Dendritic cell treated with granulocyte-macrophage colony-stimulating factor and Interleukin-4, amounts not matched to agents 40 ng/mL and 50 ng/mL, for 4 days (primary cell): ENCODE measurements around the gene ZCCHC7.

Experiments used
- H3K27ac Mint-ChIP-seq: one replicate; pipeline ENCODE4 v1.8.0; 2022; ENCODE audit warnings: mild to moderate bottlenecking, mixed read lengths
- H3K27me3 Mint-ChIP-seq: one replicate; pipeline ENCODE4 v1.8.0; 2022; ENCODE audit warnings: mild to moderate bottlenecking, mixed read lengths
- H3K36me3 Mint-ChIP-seq: one replicate; pipeline ENCODE4 v1.8.0; 2022; ENCODE audit warnings: low read depth, mixed read lengths
- H3K4me1 Mint-ChIP-seq: one replicate; pipeline ENCODE4 v1.8.0; 2022; ENCODE audit warnings: low read depth, mixed read lengths
- H3K4me3 Mint-ChIP-seq: one replicate; pipeline ENCODE4 v1.8.0; 2022; ENCODE audit warnings: mild to moderate bottlenecking, moderate library complexity, mixed read lengths
- H3K9me3 Mint-ChIP-seq: one replicate; pipeline ENCODE4 v1.8.0; 2022; ENCODE audit warnings: mixed read lengths
- intact Hi-C: fragments of 100-400 bp; cut with micrococcal nuclease; formaldehyde crosslinking; loops from one replicate; pipeline ENCODE4 v1.15.0; 2022

ZCCHC7 gene

DNA sequence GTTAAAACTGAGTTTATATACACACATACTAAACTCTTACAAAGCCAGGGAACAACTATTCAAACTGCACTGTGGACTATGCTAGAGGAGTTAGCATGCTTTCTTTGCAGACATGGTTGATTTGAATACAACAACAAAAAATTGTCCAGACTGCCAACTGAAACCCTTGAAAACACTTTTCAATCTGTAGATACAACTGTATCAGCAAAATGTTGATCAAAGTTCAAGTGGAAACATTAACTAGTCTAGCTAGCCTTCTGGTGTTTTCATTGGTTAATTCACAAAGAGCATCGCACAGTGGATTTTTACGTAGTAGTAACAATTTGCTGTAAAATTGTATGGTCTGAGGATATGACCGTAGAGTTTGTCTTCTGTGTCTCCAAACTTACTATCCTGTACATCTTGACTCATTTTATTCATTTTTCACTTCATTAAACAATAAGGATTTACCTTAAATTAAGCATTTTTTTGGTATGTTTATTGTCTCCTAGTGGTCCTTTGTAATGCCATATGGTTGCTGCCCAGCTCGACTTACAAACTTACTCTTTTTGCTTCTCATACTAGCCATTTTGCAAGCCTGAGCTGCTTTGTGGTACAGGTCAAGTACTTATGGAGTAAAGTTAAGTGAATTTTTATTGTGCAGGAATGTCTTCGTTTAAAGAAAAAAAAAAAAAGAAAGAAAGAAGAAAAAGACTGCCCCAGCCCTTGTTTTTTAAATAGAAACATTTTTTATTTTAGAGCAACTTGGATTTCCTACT is 123.4 kb downstream of the ZCCHC7 start:
- intact Hi-C loops, result no loop called here
- Mint-ChIP-seq H3K9me3 (no peaks in the 10 kb centered on the region), H3K4me3 (no peak overlapping the region), H3K36me3 (peaks cover 1% of the 10 kb centered on the region), H3K27ac (no peak overlapping the region), H3K27me3 (no peaks in the 10 kb centered on the region), H3K4me1 (peaks cover 5% of the 10 kb centered on the region)

DNA sequence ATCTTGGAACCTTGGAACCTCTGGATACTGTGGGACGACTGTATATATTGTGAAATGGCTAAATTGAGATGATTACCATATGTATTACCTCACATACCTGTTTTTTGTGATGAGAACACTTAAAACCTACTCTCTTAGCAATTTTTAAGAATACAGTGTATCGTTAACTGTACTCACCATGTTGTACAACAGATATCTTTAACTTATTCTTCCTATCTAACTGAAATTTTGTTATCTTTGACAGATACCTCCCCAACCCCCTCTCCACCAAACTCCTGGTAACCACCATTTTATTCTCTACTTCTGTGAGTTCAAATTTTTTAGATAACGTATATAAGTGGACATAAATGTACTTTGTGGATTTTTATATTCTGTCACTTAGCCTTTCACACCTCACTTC is 126.5 kb downstream of the ZCCHC7 start:
- Mint-ChIP-seq H3K27me3 (no peaks in the 10 kb centered on the region), H3K4me1 (peaks cover 13% of the 10 kb centered on the region), H3K36me3 (peaks cover 28% of the 10 kb centered on the region), H3K4me3 (no peak overlapping the region), H3K27ac (no peak overlapping the region), H3K9me3 (no peaks in the 10 kb centered on the region)
- intact Hi-C loops, result no loop called here

DNA sequence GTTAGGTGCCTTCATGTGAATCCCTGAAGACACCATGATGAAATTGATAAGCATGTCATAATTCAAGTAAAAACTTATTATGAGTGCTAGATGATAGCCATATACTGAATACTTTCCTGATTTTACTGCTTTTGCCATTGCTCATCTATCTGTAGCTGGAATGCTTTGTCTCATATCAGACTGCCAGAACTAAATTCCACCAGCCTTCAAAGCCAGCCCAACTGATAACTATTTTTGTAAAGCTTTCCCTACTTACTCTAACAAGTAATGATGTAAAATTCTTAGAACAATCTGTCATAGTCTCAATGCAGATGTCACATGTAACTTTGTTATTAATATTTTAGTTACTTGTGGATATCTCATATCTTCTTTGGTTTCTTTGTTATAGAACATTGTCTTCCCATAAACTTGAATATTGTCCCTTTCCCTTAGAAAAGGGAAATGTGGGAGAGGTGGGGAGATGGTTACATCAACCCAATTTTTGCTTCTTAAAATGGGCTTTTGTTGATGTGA is 128.3 kb downstream of the ZCCHC7 start:
- Mint-ChIP-seq H3K4me1 (peaks cover 12% of the 10 kb centered on the region), H3K4me3 (no peak overlapping the region), H3K9me3 (no peaks in the 10 kb centered on the region), H3K27me3 (no peaks in the 10 kb centered on the region), H3K36me3 (peaks cover 40% of the 10 kb centered on the region), H3K27ac (no peak overlapping the region)
- intact Hi-C loops, result no loop called here

DNA sequence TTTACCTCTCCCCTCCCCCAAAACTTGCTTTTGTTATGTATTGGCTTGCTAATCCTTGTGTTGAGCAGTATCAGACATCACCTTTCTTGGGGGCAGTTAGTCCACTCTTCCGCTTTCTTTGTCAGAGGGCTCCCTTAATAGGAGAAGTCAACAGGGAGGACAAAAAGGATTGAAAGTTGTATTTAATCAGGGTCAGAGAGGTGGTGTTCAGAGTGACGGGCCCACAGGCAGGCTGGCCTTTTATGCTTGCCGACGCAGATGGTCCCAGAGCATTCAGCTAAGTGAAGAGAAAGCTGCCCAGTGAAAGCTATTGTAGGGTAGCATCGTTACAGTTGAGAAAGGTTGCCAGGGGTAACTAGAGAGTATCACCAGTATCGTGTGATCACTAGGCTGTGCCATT is 131.1 kb downstream of the ZCCHC7 start:
- Mint-ChIP-seq H3K4me3 (no peak overlapping the region), H3K36me3 (peaks cover 45% of the 10 kb centered on the region), H3K27ac (no peak overlapping the region), H3K27me3 (no peaks in the 10 kb centered on the region), H3K9me3 (no peaks in the 10 kb centered on the region), H3K4me1 (peaks cover 12% of the 10 kb centered on the region)
- intact Hi-C loops, result no loop called here

DNA sequence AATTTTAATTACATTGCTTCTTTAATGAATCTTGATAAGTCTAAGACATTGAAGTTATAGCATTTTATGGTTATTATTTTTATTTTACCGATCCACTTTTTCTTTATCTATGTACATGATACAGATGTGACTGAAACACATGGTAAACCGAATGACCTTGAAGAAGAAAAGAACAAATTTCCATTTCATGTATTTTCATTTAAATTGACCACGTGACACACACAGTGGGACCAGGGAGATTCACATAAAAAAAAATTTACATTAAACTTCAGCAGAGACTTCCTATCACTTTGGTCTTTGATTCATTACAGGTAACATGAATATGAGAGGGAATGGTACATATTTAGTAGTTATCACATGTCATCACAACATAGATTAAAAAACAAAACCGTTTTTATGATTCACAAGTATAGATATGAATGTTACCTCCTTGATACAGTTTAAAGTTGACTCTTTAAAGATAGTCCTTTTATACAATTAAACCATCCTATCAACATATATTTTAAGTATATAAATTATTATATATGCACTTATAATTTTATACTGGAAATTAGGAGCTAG is 133.1 kb downstream of the ZCCHC7 start:
- Mint-ChIP-seq H3K4me1 (peaks cover 12% of the 10 kb centered on the region), H3K27me3 (no peaks in the 10 kb centered on the region), H3K4me3 (no peak overlapping the region), H3K9me3 (no peaks in the 10 kb centered on the region), H3K36me3 (peaks cover 45% of the 10 kb centered on the region), H3K27ac (no peak overlapping the region)
- intact Hi-C loops, result no loop called here

DNA sequence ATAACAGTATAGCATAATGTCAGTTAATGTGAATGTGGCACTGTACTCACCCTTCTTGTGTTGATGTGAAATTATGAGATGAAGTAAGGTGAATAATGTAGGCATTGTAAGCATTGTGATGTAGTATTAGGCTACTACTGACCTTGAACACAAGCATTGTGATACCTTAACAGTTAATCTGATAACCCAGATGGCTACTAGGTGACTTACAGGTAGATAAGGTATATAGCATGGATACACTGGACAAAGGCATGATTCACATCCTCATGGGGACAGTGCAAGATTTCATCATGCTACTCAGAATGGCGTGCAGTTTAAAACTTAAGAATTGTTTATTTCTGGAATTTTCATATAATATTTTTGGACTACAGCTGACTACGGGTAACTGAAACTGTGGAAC is 134.8 kb downstream of the ZCCHC7 start:
- intact Hi-C loops, result no loop called here
- peaks cover 30% of the 10 kb centered on the region for H3K36me3 Mint-ChIP-seq
- no peaks in the 10 kb centered on the region for H3K9me3 Mint-ChIP-seq
- no peaks in the 10 kb centered on the region for H3K27me3 Mint-ChIP-seq
- no peak overlapping the region for H3K27ac Mint-ChIP-seq
- H3K4me1 Mint-ChIP-seq, result peaks cover 7% of the 10 kb centered on the region
- no peak overlapping the region for H3K4me3 Mint-ChIP-seq

DNA sequence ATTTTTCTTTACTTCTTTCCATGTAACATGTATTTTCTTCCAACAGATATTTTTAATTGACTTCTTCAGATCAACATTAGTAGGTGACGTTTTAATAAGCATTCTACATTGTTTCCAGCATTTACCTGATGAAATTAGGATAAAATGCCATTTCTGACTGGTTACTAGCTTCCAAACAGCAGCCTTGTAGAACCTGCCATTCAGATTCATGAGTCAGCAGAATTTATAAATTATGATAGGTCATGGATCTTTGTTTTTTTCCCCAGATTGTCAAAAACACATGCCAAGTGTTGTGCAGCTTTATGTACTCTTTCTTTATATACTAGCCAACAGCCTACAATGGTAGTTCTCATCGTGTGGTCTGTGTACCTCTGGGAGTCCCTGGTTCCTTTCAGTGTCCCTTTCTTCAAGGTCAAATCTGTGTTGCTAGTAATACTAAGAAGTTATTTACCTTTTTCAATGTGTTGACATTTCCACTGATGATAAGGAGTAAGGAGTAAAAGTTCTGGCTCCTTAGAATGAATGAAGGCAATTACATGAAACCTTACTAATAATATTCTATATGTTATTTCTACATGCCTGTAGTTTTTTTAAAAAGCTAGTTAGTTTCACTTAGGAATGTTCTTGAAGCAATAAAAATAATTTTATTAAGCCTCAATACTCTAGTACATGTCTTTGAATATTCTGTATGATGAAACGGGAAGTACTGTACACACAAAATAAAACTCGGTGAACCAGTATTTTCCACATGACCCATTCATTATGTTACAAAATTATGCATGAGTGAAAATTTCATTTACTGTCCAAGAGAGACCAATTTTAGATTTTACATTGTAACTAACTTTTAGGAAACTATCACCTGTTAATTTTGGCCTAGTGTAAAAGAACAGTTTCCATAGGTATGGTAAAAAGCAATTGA is 135.8 kb downstream of the ZCCHC7 start:
- H3K36me3 Mint-ChIP-seq, result peaks cover 29% of the 10 kb centered on the region
- H3K4me1 Mint-ChIP-seq, result peaks cover 10% of the 10 kb centered on the region
- no peak overlapping the region for H3K27ac Mint-ChIP-seq
- H3K4me3 Mint-ChIP-seq, result no peak overlapping the region
- intact Hi-C loops, result no loop called here
- H3K9me3 Mint-ChIP-seq, result no peaks in the 10 kb centered on the region
- H3K27me3 Mint-ChIP-seq, result no peaks in the 10 kb centered on the region

DNA sequence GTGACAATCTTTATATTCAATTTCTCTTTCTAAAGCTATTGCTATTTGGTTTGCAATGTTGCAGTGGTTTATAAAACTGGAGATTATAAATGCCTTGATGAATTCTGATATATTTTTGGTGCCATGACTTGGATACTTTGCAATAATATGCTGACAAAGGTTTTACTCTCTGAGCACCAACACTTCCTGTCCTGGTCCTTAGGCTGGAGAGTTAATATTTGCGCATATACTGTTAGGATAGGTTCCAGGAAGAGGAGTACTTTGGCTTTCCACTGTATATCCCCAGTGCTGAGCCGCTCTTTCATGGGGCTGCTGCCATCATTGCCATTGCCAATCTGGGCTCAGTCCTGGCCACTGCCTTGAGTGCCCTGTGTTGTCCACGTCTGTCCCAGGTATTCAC is 139.6 kb downstream of the ZCCHC7 start:
- Mint-ChIP-seq H3K9me3 (no peaks in the 10 kb centered on the region), H3K36me3 (peaks cover 16% of the 10 kb centered on the region), H3K4me1 (peaks cover 14% of the 10 kb centered on the region), H3K27me3 (no peaks in the 10 kb centered on the region), H3K4me3 (no peak overlapping the region), H3K27ac (no peak overlapping the region)
- intact Hi-C loops, result no loop called here

DNA sequence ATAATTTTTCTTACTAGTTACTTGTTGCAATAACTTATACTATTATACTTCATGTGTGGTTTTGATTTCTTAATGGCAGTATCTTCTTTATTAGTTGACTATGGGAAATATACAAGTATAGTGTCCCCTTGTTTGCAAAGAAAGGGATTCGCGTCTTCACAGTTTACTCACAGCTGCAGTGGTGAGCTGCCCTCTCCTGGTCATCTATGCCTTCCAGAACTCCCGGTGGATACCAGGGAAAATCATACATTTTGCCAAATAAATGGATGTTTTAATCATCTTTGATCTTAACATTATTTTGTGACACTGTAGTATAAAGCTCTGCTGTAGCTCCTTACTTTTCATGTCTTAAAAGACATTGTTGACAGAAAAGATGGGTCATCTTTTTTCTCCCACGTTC is 142.0 kb downstream of the ZCCHC7 start:
- no peak overlapping the region for H3K4me3 Mint-ChIP-seq
- peaks cover 20% of the 10 kb centered on the region for H3K4me1 Mint-ChIP-seq
- intact Hi-C loops, result no loop called here
- H3K27me3 Mint-ChIP-seq, result no peaks in the 10 kb centered on the region
- H3K27ac Mint-ChIP-seq, result no peak overlapping the region
- H3K9me3 Mint-ChIP-seq, result no peaks in the 10 kb centered on the region
- peaks cover 17% of the 10 kb centered on the region for H3K36me3 Mint-ChIP-seq

DNA sequence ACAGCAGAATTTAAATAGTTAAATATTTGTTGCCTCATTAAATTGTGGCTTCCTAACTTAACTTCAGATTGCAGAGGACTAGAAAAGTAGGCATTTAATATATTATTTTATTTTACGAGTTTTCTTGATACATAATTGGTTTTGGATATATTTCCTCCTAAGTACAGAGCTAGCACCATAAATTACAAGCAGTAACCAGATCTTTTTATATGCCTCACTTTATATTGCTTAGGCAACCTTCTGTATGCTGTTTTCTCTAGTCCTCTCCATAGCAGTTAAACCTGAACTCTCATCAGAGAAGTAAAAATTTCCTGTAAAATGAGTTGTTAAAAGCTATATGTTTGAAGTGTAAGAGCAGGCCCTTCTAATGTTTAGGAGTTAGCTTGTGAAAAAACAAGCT is 144.2 kb downstream of the ZCCHC7 start:
- intact Hi-C loops, result no loop called here
- Mint-ChIP-seq H3K27me3 (no peaks in the 10 kb centered on the region), H3K36me3 (peaks cover 22% of the 10 kb centered on the region), H3K4me3 (no peak overlapping the region), H3K4me1 (peaks cover 25% of the 10 kb centered on the region), H3K27ac (no peak overlapping the region), H3K9me3 (no peaks in the 10 kb centered on the region)

DNA sequence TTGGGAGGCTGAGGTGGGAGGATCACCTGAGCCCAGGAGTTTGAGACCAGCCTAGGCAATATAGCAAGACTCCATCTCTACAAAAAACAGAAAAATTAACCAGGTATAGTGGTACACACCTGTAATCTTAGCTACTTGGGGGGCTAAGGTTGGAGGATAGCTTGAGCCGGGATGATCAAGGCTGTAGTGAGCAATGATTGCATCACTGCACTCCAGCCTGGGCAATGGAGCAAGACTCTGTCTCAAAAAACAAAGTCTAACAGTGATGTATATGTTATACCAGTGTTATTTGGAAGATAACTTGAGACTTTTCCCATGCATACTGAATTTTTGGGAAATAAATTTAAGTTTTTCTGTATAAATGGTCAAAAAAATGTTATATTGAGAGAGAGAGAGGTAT is 146.3 kb downstream of the ZCCHC7 start:
- Mint-ChIP-seq H3K27me3 (no peaks in the 10 kb centered on the region), H3K27ac (no peak overlapping the region), H3K4me1 (peaks cover 11% of the 10 kb centered on the region), H3K36me3 (peaks cover 11% of the 10 kb centered on the region), H3K4me3 (no peak overlapping the region), H3K9me3 (no peaks in the 10 kb centered on the region)
- intact Hi-C loops, result no loop called here

DNA sequence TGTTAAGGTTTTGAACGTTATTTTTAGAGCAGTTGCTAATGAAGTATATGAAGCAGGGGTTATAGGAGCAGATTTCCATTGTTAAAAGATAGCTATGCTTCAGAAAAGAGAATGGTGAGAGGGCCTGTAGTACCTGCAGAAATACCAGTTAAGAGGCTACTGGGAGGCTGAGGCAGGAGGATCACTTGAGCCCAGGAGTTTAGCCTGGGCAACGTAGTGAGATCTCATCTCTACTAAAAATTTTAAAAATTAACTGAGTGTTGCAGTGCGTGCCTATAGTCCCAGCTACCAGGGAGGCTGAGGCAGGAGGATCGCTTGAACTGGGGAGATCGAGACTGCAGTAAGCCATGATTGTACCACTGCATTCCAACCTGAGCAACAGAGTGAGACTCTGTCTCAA is 148.8 kb downstream of the ZCCHC7 start:
- Mint-ChIP-seq H3K4me3 (no peak overlapping the region), H3K4me1 (peaks cover 11% of the 10 kb centered on the region), H3K27ac (no peak overlapping the region), H3K27me3 (no peaks in the 10 kb centered on the region), H3K9me3 (no peaks in the 10 kb centered on the region), H3K36me3 (peaks cover 18% of the 10 kb centered on the region)
- intact Hi-C loops, result no loop called here

DNA sequence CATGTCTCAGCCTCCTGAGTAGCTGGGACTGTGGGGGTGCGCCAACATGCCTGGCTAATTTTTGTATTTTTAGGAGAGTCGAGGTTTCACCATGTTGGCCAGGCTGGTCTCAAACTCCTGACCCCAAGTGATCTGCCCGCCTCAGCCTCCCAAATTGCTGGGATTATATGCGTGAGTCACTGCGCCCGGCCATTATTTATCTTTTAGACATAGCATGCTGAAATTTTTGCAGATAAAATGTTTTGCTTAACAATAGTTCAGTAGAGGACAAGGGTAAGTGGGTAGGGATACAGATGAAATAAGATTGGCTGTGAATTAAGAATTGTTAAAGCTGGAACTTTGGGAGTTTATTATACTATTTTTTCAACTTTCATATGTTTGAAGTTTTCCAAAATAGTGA is 151.3 kb downstream of the ZCCHC7 start:
- intact Hi-C loops, result no loop called here
- H3K9me3 Mint-ChIP-seq, result no peaks in the 10 kb centered on the region
- peaks cover 5% of the 10 kb centered on the region for H3K4me1 Mint-ChIP-seq
- no peak overlapping the region for H3K27ac Mint-ChIP-seq
- peaks cover 12% of the 10 kb centered on the region for H3K36me3 Mint-ChIP-seq
- no peaks in the 10 kb centered on the region for H3K27me3 Mint-ChIP-seq
- no peak overlapping the region for H3K4me3 Mint-ChIP-seq

DNA sequence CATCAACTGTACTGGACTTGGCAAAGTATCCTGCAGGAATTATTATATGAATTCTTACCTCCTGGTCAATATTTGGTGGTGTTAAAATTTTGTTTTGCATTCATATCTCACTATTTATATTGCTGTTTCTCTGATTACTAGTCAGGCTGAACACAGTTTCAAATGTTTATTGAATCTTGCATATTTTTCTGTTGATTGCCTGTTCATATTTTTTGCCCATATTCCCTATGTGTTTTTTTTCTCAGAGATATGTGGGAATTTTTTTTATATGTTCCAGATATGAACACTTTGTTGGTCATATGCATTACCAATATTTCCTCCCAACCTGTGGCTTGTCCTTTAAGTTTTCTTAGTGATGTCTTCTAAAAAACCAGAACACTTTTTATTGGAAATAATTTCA is 153.2 kb downstream of the ZCCHC7 start:
- no peaks in the 10 kb centered on the region for H3K9me3 Mint-ChIP-seq
- peaks cover 9% of the 10 kb centered on the region for H3K36me3 Mint-ChIP-seq

More for the DNA sequence above, 153.2 kb downstream of the ZCCHC7 start:
- intact Hi-C loops, result no loop called here
- Mint-ChIP-seq H3K27ac (no peak overlapping the region), H3K4me1 (peaks cover 5% of the 10 kb centered on the region), H3K4me3 (no peak overlapping the region), H3K27me3 (no peaks in the 10 kb centered on the region)
